ENCODE results near the gene RABGGTA.
"Not testable (repeated sequence)": the region's sequence is repeated elsewhere in the genome, so short reads cannot be mapped to it uniquely, and the experiment has no call there.

RABGGTA gene

GRCh38 chr14:24238123-24238522 is 33.3 kb downstream of the RABGGTA start:
- DNase-seq: no peak

- DNase-seq: no peak
Measured at GRCh38 chr14:24237463-24237955, 33.9 kb downstream of the RABGGTA start.

- no peak for DNase-seq
Measured at GRCh38 chr14:24236689-24237462, 34.5 kb downstream of the RABGGTA start.

- DNase-seq: no peak
Measured at GRCh38 chr14:24235804-24236688, 35.4 kb downstream of the RABGGTA start.

- DNase-seq: no peak
Measured at GRCh38 chr14:24234095-24235005, 37.0 kb downstream of the RABGGTA start.

GRCh38 chr14:24233538-24233866 is 37.9 kb downstream of the RABGGTA start:
- DNase-seq: no peak

- DNase-seq: no peak
Measured at GRCh38 chr14:24232645-24233537, 38.5 kb downstream of the RABGGTA start, which contains the start of gene GMPR2. Gene GMPR2, plus strand, starts transcription at chr14:24232929. Its CDS starts 325 bp downstream, at chr14:24233254.

GRCh38 chr14:24232121-24232644 is 39.2 kb downstream of the RABGGTA start, which contains the start of gene NEDD8:
Gene NEDD8, minus strand, starts transcription at chr14:24232367. Its CDS starts 100 bp downstream, at chr14:24232267.
- DNase-seq: peak; percentile 84

GRCh38 chr14:24231263-24232120 is 39.9 kb downstream of the RABGGTA start:
- no peak for DNase-seq

- no peak for DNase-seq
Measured at GRCh38 chr14:24228902-24229301, 42.5 kb downstream of the RABGGTA start.

GRCh38 chr14:24226473-24226872 is 44.9 kb downstream of the RABGGTA start:
- no peak for DNase-seq

GRCh38 chr14:24224618-24225071 is 46.8 kb downstream of the RABGGTA start:
- DNase-seq: no peak

GRCh38 chr14:24222987-24223386 is 48.4 kb downstream of the RABGGTA start:
- DNase-seq: not testable (repeated sequence)

GRCh38 chr14:24219521-24219920 is 51.9 kb downstream of the RABGGTA start:
- DNase-seq: no peak

GRCh38 chr14:24219080-24219479 is 52.3 kb downstream of the RABGGTA start:
- no peak for DNase-seq

- not testable (repeated sequence) for DNase-seq
Measured at GRCh38 chr14:24216876-24217275, 54.5 kb downstream of the RABGGTA start.

GRCh38 chr14:24216345-24216699 is 55.1 kb downstream of the RABGGTA start:
- DNase-seq: no peak
